Brain microvascular endothelial cell (primary cell): ENCODE results near the gene FLNA.

Experiments
- DNase-seq: peaks from one replicate; pipeline ENCODE4 v3.0.0-alpha.2; 2020
- H3K27ac ChIP-seq: fragments of 250-450 bp; sonication (Bioruptor Pico); 2 replicates; pipeline ENCODE4 v1.5.1; 2020; ENCODE audit warnings: mild to moderate bottlenecking, moderate library complexity
- H3K27me3 ChIP-seq: fragments of 250-450 bp; sonication (Bioruptor Pico); replicated peaks from 2 replicates; pipeline ENCODE4 v1.5.1; 2020; ENCODE audit warnings: mild to moderate bottlenecking
- H3K36me3 ChIP-seq: fragments of 250-450 bp; sonication (Bioruptor Pico); replicated peaks from 2 replicates; pipeline ENCODE4 v1.5.1; 2020; ENCODE audit warnings: mild to moderate bottlenecking
- H3K4me3 ChIP-seq: 2 replicates; pipeline ENCODE4 v1.5.1; 2011; ENCODE audit warnings: low read depth, mild to moderate bottlenecking, control low read depth, low read length, moderate library complexity
- in situ Hi-C: cut with HindIII; loops from 2 replicates; pipeline ENCODE4 v1.10.0; 2017; ENCODE audit warnings: low sequenced_read_pairs, low pct_ligation_motif_present
- TF ChIP-seq, protein P1 (sequence below): IDR thresholded peaks from 2 replicates; pipeline ENCODE4 v1.5.1; 2011; ENCODE audit warnings: low read depth, mild to moderate bottlenecking, moderate library complexity, low read length, control low read depth, inconsistent platforms; ENCODE audit errors: missing control alignments

FLNA gene

DNA sequence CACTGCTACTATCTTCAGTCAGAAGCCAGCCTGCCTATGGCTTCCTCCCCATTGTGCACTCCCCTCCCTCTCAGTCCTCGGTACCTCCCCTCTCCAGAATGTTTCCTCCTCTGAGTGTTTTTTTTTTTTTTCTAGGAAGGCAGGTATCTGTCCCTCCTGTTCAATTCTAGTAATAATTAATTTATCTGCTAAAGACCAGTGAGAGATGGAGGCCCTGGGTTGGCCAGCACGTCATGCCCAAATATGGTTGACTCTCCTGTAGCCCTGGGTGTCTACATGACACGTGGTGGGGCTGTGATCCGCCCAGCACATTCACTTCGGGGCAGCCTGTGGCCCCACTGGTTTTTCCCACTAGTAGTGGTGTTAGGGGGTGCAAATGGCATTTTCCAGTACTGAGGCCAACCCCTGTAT lies 1.8 kb downstream of the FLNA start:
- DNase-seq = peak; percentile 48
- peaks cover 21% of the 10 kb centered on the region for H3K36me3 ChIP-seq

DNA sequence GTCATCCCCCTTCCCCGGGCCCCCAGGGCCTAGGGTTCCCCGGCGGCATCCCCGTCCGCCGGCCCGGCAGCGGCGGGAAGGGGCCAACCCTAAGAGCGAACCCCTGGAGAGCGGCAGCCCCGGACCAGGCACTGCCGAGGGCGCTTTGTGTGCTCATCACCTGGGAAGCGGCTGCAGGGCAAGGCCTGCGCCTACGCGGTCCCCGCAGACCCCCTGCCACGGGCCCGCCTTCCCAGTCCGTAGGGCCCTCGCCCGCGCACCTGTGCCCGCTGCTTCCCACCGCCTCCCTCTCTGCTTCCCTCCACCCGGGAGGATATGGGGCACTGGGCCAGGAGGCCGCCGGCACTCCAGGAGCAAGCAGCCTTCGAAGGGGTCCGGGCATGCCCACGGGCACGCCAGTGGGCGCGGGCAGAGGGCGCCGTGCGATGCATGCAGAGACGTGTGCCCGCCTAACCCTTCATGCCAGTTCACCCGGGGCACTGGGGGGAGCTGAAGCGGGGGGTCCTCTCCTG lies 2.6 kb downstream of the FLNA start:
- TF ChIP-seq, protein P1, sequence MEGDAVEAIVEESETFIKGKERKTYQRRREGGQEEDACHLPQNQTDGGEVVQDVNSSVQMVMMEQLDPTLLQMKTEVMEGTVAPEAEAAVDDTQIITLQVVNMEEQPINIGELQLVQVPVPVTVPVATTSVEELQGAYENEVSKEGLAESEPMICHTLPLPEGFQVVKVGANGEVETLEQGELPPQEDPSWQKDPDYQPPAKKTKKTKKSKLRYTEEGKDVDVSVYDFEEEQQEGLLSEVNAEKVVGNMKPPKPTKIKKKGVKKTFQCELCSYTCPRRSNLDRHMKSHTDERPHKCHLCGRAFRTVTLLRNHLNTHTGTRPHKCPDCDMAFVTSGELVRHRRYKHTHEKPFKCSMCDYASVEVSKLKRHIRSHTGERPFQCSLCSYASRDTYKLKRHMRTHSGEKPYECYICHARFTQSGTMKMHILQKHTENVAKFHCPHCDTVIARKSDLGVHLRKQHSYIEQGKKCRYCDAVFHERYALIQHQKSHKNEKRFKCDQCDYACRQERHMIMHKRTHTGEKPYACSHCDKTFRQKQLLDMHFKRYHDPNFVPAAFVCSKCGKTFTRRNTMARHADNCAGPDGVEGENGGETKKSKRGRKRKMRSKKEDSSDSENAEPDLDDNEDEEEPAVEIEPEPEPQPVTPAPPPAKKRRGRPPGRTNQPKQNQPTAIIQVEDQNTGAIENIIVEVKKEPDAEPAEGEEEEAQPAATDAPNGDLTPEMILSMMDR = no peak
- H3K27ac ChIP-seq = peak overlapping the region; percentile 63
- H3K4me3 ChIP-seq = peak overlapping the region; percentile 55
- in situ Hi-C loops = no loop called here
- no peaks in the 10 kb centered on the region for H3K27me3 ChIP-seq
- no peak for DNase-seq
- H3K36me3 ChIP-seq = peaks cover 28% of the 10 kb centered on the region

More for the DNA sequence above, 1.8 kb downstream of the FLNA start:
- Histone ChIP-seq H3K27me3 (no peaks in the 10 kb centered on the region), H3K4me3 (peak overlapping the region; percentile 55), H3K27ac (no peak overlapping the region)
- TF ChIP-seq, protein P1 = no peak
- in situ Hi-C loops = no loop called here

DNA sequence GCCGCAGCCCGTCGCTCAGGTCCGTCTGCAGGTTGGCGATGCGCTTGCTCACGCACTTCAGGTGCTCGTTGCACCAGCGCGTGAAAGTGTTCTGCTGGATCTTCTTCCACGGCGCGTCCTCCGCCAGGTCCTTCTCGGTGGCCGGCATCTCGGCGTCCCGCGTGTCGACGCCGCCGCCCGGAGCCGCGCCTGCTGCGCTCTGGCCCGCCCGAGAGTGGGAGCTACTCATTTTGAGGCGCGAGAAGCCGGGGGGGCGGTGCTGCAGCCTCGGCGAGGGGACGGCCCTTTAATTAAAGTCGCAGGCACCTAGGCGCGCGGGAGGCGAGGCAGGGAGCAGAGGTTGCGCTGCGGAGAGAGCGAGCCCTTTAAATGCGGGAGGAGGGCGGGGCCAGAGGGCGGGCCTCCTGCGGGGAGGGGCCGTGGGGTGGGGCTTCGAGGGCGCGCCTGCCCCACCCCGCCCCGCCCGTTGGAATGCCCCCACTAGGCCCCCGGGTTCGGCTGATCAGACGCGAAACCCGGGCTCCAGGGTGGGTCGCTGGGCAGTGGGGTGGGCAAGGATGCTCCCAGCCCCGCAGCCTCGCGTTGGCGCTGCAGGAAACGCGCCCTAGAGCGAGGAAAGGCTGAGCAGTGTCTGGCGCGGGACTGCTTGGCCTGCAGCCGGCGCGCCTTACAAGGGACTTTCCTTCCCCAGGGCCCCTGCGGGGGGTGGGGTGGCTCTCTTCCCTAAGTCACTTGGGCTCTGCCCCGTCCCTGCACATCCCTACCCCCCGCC lies 3.2 kb downstream of the FLNA start:
- peak; percentile 88 for DNase-seq
- H3K36me3 ChIP-seq = peaks cover 33% of the 10 kb centered on the region
- H3K27me3 ChIP-seq = no peaks in the 10 kb centered on the region
- H3K27ac ChIP-seq = peak overlapping the region; percentile 99
- peak overlapping the region; percentile 95 for H3K4me3 ChIP-seq
- in situ Hi-C loops = no loop called here
- TF ChIP-seq, protein P1 = no peak

DNA sequence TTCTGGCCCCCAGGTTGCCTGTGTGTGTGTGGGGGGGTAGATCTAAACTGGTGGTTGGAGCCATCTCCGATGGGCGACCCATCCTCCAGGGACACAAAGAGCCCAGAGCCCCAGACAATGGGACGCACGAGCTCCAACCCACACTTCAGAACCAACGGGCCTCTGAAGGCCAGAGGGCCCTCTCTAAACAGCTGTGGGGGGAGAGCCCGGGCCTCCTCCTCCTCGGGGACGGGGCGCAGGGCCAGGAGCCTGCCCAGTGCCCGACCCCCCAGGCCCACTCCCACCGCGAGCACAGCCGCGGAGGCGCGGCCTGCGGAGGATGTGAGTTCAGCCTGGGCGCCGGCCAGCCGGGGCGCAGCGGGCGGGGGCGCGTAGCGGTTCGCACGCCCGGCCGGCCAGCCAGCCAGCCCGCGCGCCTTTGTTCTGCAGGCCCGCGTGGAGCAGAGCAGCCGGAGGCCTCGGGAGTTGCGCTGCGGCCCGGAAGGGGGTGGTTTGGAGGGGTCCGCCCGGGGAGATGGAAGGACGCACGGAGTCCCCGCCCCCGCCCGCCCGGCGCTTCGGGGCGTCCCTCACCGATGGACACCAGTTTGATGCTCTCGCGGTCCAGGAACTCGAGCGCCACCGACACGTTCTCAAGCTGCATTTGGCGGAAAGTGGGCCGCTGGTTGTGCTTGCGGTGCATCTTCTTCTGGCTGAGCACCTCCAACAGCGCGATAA lies 4.0 kb downstream of the FLNA start:
- Histone ChIP-seq H3K27me3 (no peaks in the 10 kb centered on the region), H3K4me3 (peak overlapping the region; percentile 95), H3K27ac (peak overlapping the region; percentile 99), H3K36me3 (peaks cover 40% of the 10 kb centered on the region)
- DNase-seq = no peak
- in situ Hi-C loops = no loop called here
- TF ChIP-seq, protein P1 = no peak

DNA sequence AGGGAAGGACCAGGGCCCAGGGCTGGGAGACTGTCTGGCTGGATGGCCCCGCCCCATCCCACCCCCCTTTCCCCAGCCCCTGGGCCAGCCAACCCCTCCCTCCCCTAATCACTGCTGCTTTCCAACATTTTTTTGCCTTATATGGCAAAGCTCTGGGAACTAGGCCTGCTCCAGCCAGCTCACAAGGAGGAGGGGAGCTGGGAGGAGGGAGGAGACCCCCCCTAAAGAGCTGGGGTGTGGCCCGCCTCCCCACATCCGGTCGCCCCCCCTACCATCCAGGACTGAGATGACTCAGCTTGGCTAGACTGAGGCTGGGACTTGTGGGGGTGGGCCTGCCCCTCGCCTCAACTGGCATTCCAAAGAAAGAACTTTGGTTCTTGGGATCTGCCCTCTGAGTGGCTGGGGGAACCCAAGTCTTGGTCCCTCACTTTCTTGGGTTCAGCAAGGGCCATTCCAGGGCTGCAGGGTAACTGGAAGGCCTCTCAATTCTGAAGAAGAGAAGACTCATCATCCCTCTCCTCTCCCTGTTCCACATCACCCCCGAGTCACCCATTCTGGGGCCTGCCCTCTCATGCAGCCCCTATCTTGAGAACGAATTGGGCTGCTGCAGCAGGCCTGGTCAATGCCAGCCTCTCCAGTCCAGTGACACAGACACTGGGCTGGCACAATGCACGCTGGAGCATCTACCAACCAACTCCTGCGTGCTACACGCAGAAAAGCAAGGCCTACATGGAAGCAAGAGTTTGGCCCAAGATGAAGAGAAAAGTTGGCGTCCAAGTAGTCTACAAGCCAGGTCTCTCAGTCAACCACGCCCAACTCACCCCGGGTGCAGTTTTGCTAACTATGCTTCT lies 4.8 kb downstream of the FLNA start:
- peak; percentile 89 for DNase-seq
- Histone ChIP-seq H3K36me3 (peaks cover 47% of the 10 kb centered on the region), H3K27me3 (no peaks in the 10 kb centered on the region), H3K27ac (peak overlapping the region; percentile 99), H3K4me3 (peak overlapping the region; percentile 95)
- in situ Hi-C loops = no loop called here
- TF ChIP-seq, protein P1 = no peak
